Suprapubic skin (tissue), 4 donors: Measurements from ENCODE around the gene TIMP1.

Experiments
- EP300 ChIP-seq: sonication (generic); formaldehyde crosslinking; IDR thresholded peaks from one replicate; pipeline ENCODE4 v1.6.1; 2017; ENCODE audit warnings: antibody characterized with exemption
- POLR2A ChIP-seq, 2 donors: fragments of 450-650 bp; IDR thresholded peaks; one replicate each; pipeline ENCODE4 v1.6.1; 2017; ENCODE audit warnings: antibody characterized with exemption in 2 of 2, mild to moderate bottlenecking in 2 of 2, moderate library complexity in 2 of 2
- POLR2AphosphoS5 ChIP-seq, 3 donors: sonication (generic); formaldehyde crosslinking; IDR thresholded peaks; one replicate each; pipeline ENCODE4 v1.6.1; 2017; ENCODE audit warnings: antibody characterized with exemption in 3 of 3
- TF ChIP-seq, protein P1 (sequence below), 2 donors: fragments of 200-600 bp in 1 of 2; fragments of 450-650 bp in 1 of 2; sonication (generic) in 1 of 2; IDR thresholded peaks; one replicate each; pipeline ENCODE4 v1.5.1; 2016 to 2019; ENCODE audit warnings: antibody characterized with exemption in 2 of 2, mild to moderate bottlenecking in 1 of 2, moderate library complexity in 1 of 2

DNA sequence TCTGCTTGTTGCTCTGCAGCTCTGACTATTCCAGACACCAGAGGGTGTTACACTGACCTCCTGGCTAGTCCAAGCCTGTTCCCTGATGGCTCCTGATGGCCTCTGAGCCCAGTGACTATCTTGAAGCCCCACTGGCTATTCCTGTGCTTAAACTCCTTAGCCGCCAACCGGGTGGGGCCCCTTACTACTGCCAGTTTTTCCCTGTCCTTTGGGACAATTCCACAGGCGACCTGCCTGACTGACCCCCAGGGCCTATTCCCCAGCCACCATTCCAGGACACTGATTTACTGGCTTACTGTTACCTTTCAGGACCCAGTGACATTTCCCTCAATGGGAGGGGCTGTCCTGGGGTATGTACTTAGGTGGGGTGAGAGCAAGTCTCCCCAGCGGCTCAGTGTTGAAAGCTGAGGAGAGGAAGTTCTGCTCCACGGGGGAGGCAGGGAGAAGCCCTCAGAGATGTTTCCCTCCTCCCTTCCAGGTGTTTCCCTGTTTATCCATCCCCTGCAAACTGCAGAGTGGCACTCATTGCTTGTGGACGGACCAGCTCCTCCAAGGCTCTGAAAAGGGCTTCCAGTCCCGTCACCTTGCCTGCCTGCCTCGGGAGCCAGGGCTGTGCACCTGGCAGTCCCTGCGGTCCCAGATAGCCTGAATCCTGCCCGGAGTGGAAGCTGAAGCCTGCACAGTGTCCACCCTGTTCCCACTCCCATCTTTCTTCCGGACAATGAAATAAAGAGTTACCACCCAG is 4.0 kb downstream of the TIMP1 start:
- TF ChIP-seq, protein P1, sequence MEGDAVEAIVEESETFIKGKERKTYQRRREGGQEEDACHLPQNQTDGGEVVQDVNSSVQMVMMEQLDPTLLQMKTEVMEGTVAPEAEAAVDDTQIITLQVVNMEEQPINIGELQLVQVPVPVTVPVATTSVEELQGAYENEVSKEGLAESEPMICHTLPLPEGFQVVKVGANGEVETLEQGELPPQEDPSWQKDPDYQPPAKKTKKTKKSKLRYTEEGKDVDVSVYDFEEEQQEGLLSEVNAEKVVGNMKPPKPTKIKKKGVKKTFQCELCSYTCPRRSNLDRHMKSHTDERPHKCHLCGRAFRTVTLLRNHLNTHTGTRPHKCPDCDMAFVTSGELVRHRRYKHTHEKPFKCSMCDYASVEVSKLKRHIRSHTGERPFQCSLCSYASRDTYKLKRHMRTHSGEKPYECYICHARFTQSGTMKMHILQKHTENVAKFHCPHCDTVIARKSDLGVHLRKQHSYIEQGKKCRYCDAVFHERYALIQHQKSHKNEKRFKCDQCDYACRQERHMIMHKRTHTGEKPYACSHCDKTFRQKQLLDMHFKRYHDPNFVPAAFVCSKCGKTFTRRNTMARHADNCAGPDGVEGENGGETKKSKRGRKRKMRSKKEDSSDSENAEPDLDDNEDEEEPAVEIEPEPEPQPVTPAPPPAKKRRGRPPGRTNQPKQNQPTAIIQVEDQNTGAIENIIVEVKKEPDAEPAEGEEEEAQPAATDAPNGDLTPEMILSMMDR (IDR thresholded peaks at IDR 0.05) = no peak
- TF ChIP-seq EP300 (no peak), POLR2A (IDR thresholded peaks at IDR 0.05) (no peak), POLR2AphosphoS5 (IDR thresholded peaks at IDR 0.05) (no peak)
